Panc1 (cell line): ENCODE results near the gene ALG9. TPM values are rescaled to one million over a fixed set of nuclear protein-coding genes. Genes with fewer than 3 reads are reported as not detected.

Experiments
- ATAC-seq: fragments of 200-7000 bp; cut with Tn5 transposase; 2 replicates; pipeline ENCODE4 v1.9.1; 2020; ENCODE audit warnings: mild to moderate bottlenecking, moderate library complexity
- BruUV-seq: library from RNA; stranded (reverse); fragments of 400-500 nt; replicated peaks from 2 replicates; lab custom pipeline; 2021; lab: Mats Ljungman, UMichigan
- CTCF ChIA-PET: fragments of 300-600 bp; sonication (Branson Sonifier 250); formaldehyde crosslinking; loops from one replicate; lab custom pipeline; 2022; ENCODE audit warnings: antibody characterized with exemption; lab: Charles Lee
- POLR2A ChIA-PET: fragments of 300-600 bp; sonication (Branson Sonifier 250); formaldehyde crosslinking; loops from one replicate; lab custom pipeline; 2022; ENCODE audit warnings: antibody characterized with exemption; lab: Charles Lee
- DNase-seq: peaks from one replicate; pipeline ENCODE4 v3.0.0-alpha.2; 2010; ENCODE audit warnings: low read depth, low spot score
- H3K27ac ChIP-seq: 2 replicates; pipeline ENCODE4 v1.5.1; 2011; ENCODE audit warnings: mild to moderate bottlenecking, low read length, inconsistent platforms
- H3K27me3 ChIP-seq: fragments of 200-500 bp; sonication (Bioruptor generic); 2 replicates; pipeline ENCODE4 v1.6.0; 2014; ENCODE audit warnings: low read length, inconsistent platforms; ENCODE audit not compliant: control insufficient read depth, insufficient read depth
- H3K36me3 ChIP-seq: fragments of 200-500 bp; sonication (Bioruptor generic); 2 replicates; pipeline ENCODE4 v1.5.1; 2014; ENCODE audit warnings: inconsistent platforms, mild to moderate bottlenecking, low read length, moderate library complexity; ENCODE audit not compliant: control insufficient read depth, insufficient read depth
- H3K4me1 ChIP-seq: 2 replicates; pipeline ENCODE4 v1.5.1; 2011; ENCODE audit warnings: inconsistent platforms, mild to moderate bottlenecking, low read length, moderate library complexity; ENCODE audit not compliant: control insufficient read depth, insufficient read depth
- H3K4me3 ChIP-seq, 2 experiments: 2 replicates each; pipeline ENCODE4 v1.5.1; 2011 to 2012; ENCODE audit warnings: low read depth in 2 of 2, low read length in 2 of 2, mild to moderate bottlenecking in 2 of 2, inconsistent platforms in 1 of 2, moderate library complexity in 1 of 2
- H3K9me3 ChIP-seq: fragments of 200-500 bp; sonication (Bioruptor generic); 2 replicates; pipeline ENCODE4 v1.5.1; 2014; ENCODE audit warnings: low read depth, mild to moderate bottlenecking, inconsistent platforms, low read length, moderate library complexity; ENCODE audit not compliant: control insufficient read depth, insufficient read depth
- CTCF ChIP-seq: fragments of 450-650 bp; IDR thresholded peaks from 2 replicates; pipeline ENCODE4 v1.5.1; 2017; ENCODE audit warnings: mild to moderate bottlenecking
- POLR2AphosphoS5 ChIP-seq: IDR thresholded peaks from 2 replicates; pipeline ENCODE4 v1.6.1; 2012; ENCODE audit warnings: mild to moderate bottlenecking, low read depth, low read length, moderate library complexity
- REST ChIP-seq, 2 experiments: IDR thresholded peaks; 2 replicates each; pipeline ENCODE4 v1.6.1; 2011 to 2012; ENCODE audit warnings: low read depth in 2 of 2, control low read depth in 1 of 2, low read length in 1 of 2, mild to moderate bottlenecking in 1 of 2, moderate library complexity in 1 of 2; ENCODE audit not compliant: insufficient read depth in 1 of 2
- SIN3A ChIP-seq: IDR thresholded peaks from 2 replicates; pipeline ENCODE4 v1.6.1; 2012; ENCODE audit warnings: low read depth, mild to moderate bottlenecking, low read length, moderate library complexity, borderline replicate concordance; ENCODE audit not compliant: insufficient read depth
- TCF7L2 ChIP-seq: IDR thresholded peaks from 2 replicates; pipeline ENCODE4 v1.6.1; 2011; ENCODE audit warnings: mild to moderate bottlenecking, low read depth, low read length, inconsistent platforms
- in situ Hi-C: cut with HindIII; loops from 2 replicates; pipeline ENCODE4 v1.10.0; 2016; ENCODE audit warnings: low sequenced_read_pairs, low pct_unique_long_range_greater_than_20kb
- intact Hi-C: fragments of 100-400 bp; cut with micrococcal nuclease; formaldehyde crosslinking; loops from one replicate; pipeline ENCODE4 v1.10.0; 2022; ENCODE audit not compliant: unreplicated experiment
- total RNA-seq: library from RNA; stranded (reverse); gene quantifications from one replicate; pipeline ENCODE4 v1.2.1, GENCODE V29; 2021; ENCODE audit not compliant: unreplicated experiment

ALG9 gene
- total RNA-seq, 1 experiment from 2014 or later: 27.1 TPM

- H3K9me3 ChIP-seq: no peaks in the 10 kb centered on the region
- DNase-seq (no peak), ATAC-seq (no peak)
- H3K36me3 ChIP-seq: no peaks in the 10 kb centered on the region
- no peak overlapping the region for H3K27ac ChIP-seq
- CTCF ChIA-PET: interaction anchor here (0.6 to 0.7 kb wide), 3 partner anchors 44 to 64 kb away, joined by 3 to 6 read pairs (median 3); no protein-coding TSS in a partner anchor
- peaks cover 12% of the 10 kb centered on the region for H3K27me3 ChIP-seq
- POLR2A ChIA-PET: no interaction called here
- TF ChIP-seq POLR2AphosphoS5: no peak
- no peak for TF ChIP-seq REST (IDR thresholded peaks at IDR 0.05; ENCODE audit: insufficient read depth in 1 of 2, low read depth in 2 of 2, low read length in 1 of 2)
- no peak for TF ChIP-seq SIN3A
- TF ChIP-seq TCF7L2: no peak
- TF ChIP-seq CTCF: no peak
- intact Hi-C loops: no loop called here
- peaks cover 8% of the 10 kb centered on the region for H3K4me1 ChIP-seq
- no peak overlapping the region for H3K4me3 ChIP-seq
- no TSS peak for BruUV-seq
- in situ Hi-C loops: no loop called here
These were observed 38.0 kb upstream of the ALG9 start for GRCh38 chr11:111909378-111909777.

- Histone ChIP-seq H3K27me3 (peaks cover 12% of the 10 kb centered on the region), H3K36me3 (no peaks in the 10 kb centered on the region), H3K4me1 (peaks cover 8% of the 10 kb centered on the region), H3K4me3 (no peak overlapping the region), H3K27ac (no peak overlapping the region), H3K9me3 (no peaks in the 10 kb centered on the region)
- TF ChIP-seq POLR2AphosphoS5: no peak
- TF ChIP-seq REST (IDR thresholded peaks at IDR 0.05; ENCODE audit: insufficient read depth in 1 of 2, low read depth in 2 of 2, low read length in 1 of 2): no peak
- no peak for TF ChIP-seq TCF7L2
- TF ChIP-seq SIN3A: no peak
- TF ChIP-seq CTCF: no peak
- no TSS peak for BruUV-seq
- ChIA-PET POLR2A (no interaction called here), CTCF (interaction anchor here (0.6 to 0.7 kb wide), 3 partner anchors 43 to 65 kb away, joined by 3 to 6 read pairs (median 3); no protein-coding TSS in a partner anchor)
- DNase-seq: no peak
- ATAC-seq: no peak
- in situ Hi-C loops: no loop called here
- intact Hi-C loops: no loop called here
These were observed 37.4 kb upstream of the ALG9 start for GRCh38 chr11:111908639-111909305.
